Spleen (tissue), 11 donors: ENCODE measurements around the gene SPATA21. TPM values are rescaled to one million over a fixed set of nuclear protein-coding genes. Genes with fewer than 3 reads are reported as not detected.
"Not testable (repeated sequence)": the region's sequence is repeated elsewhere in the genome, so short reads cannot be mapped to it uniquely, and the experiment has no call there.

Experiments used
- DNase-seq: peaks from one replicate; pipeline ENCODE4 v3.0.0-alpha.2; 2020
- H3K27ac ChIP-seq, 8 donors: fragments of 200-600 bp; sonication (generic) in 7 of 8; 1 replicate in 4 of 8; 2 replicates in 4 of 8; pipeline versions ENCODE4 v1.5.0 to v1.8.0; 2016 to 2021; ENCODE audit warnings: inconsistent platforms in 4 of 8, mild to moderate bottlenecking in 4 of 8, moderate library complexity in 1 of 8
- H3K27me3 ChIP-seq, 7 donors: fragments of 200-600 bp; sonication (generic) in 6 of 7; replicated peaks in 1 of 7; 1 replicate in 4 of 7; 2 replicates in 3 of 7; pipeline versions ENCODE4 v1.5.0 to v1.8.0; 2016 to 2021; ENCODE audit warnings: inconsistent platforms in 3 of 7, mild to moderate bottlenecking in 1 of 7
- H3K36me3 ChIP-seq, 6 donors: fragments of 200-600 bp; sonication (generic) in 5 of 6; 1 replicate in 4 of 6; 2 replicates in 2 of 6; pipeline versions ENCODE4 v1.5.0 to v1.8.0; 2016 to 2021; ENCODE audit warnings: inconsistent platforms in 2 of 6
- H3K4me1 ChIP-seq, 6 donors: fragments of 200-600 bp; sonication (generic) in 5 of 6; 1 replicate in 3 of 6; 2 replicates in 3 of 6; pipeline versions ENCODE4 v1.5.0 to v1.8.0; 2016 to 2021; ENCODE audit warnings: inconsistent platforms in 3 of 6
- H3K4me3 ChIP-seq, 8 donors: fragments of 200-600 bp; sonication (generic) in 7 of 8; 1 replicate in 4 of 8; 2 replicates in 4 of 8; pipeline versions ENCODE4 v1.5.0 to v1.8.0; 2016 to 2021; ENCODE audit warnings: inconsistent platforms in 4 of 8, mild to moderate bottlenecking in 4 of 8, moderate library complexity in 2 of 8
- H3K9me3 ChIP-seq, 8 donors: fragments of 200-600 bp; sonication (generic) in 7 of 8; 1 replicate in 4 of 8; 2 replicates in 4 of 8; pipeline versions ENCODE4 v1.5.0 to v1.8.0; 2016 to 2021; ENCODE audit warnings: inconsistent platforms in 4 of 8
- POLR2A ChIP-seq, 3 donors: fragments of 450-650 bp; IDR thresholded peaks; one replicate each; pipeline ENCODE4 v1.5.1; 2017; ENCODE audit warnings: antibody characterized with exemption in 3 of 3, mild to moderate bottlenecking in 1 of 3
- POLR2AphosphoS5 ChIP-seq, 3 donors: sonication (generic); formaldehyde crosslinking; IDR thresholded peaks; one replicate each; pipeline ENCODE4 v1.5.1; 2017; ENCODE audit warnings: antibody characterized with exemption in 3 of 3
- WGBS, 5 donors: extraction: QIAGEN DNeasy Blood & Tissue Kit in 3 of 5; methylation state at CpG; one replicate each; pipeline versions ENCODE4 v1.1.5 to v1.1.7; 2013 to 2018; 5-methylcytosine and 5-hydroxymethylcytosine counted together
- intact Hi-C: fragments of 100-400 bp; cut with DNase I; formaldehyde crosslinking; loops from one replicate; pipeline ENCODE4 v1.15.0; 2023; ENCODE audit warnings: low total_unique reads
- polyA plus RNA-seq, 3 donors: library from polyadenylated mRNA; stranded (reverse); fragments of 200-250 nt; gene quantifications; one replicate each; pipeline ENCODE4 v1.2.1, GENCODE V29; 2013
- total RNA-seq, 7 donors: library from RNA; depleted of rRNA in 3 of 7; stranded (reverse); fragments of >200 nt in 3 of 7; fragmentation: NEBNext Ultra II Directional in 4 of 7; extraction: Animal tissue kit (Norgen Biotek cat#: 25700) in 4 of 7; gene quantifications; one replicate each; pipeline versions ENCODE4 v1.1.0 to v1.2.1, GENCODE V29; 2016 to 2021
- TF ChIP-seq, protein P1 (sequence below), 11 experiments: fragments of 200-600 bp in 7 of 11; fragments of 450-650 bp in 4 of 11; sonication (generic) in 4 of 11; IDR thresholded peaks in 8 of 11; conservative IDR thresholded peaks in 3 of 11; 1 replicate in 7 of 11; 2 replicates in 4 of 11; pipeline versions ENCODE4 v1.4.0 to v1.8.0; 2016 to 2021; ENCODE audit warnings: antibody characterized with exemption in 11 of 11, inconsistent platforms in 4 of 11, mild to moderate bottlenecking in 1 of 11
- donor health status: healthy with polysubstance abuse.
- donor health status: DM: no; HTN: no; CAD: no; lungs with moderate emphysema.
- donor health status: DM: no; HTN: no; CAD: no.
- donor health status: Bipolar disorder and iron deficiency.
- donor health status: healthy.
- donor health status: DM: no; HTN: no; CAD: no.
- donor health status: DM: yes; HTN: yes; CAD: no.

SPATA21 gene
- total and polyA plus RNA-seq, 10 donors, result 0.13 to 0.32 (median 0.24) TPM; not detected in 6

DNA sequence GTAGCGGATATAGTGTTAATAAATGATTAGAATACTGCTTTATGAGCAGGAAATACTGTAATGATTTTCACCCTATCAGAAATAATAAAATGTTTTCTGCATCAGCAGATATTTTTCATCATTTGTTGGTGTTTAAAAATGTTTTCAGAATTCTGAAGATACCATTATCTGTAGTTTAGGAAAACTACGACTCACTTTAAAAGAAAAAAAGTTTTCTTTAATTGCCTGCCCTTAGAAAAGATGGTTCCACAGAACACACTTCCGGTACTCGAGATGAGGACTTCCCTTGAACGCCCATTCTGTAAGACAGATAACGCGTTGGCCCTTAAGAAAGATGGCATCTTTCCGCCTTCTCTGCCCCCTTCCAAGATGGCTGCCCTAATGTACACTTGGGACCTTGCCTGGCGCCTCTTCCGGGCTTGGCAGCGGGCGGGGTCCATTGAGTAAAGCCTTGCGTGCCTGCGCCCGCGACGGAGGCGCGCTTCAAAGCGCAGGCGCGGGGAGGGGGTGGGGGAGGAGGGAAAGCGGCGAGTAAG is 70.4 kb downstream of the SPATA21 start, which contains the start of gene SZRD1:
SZRD1 (plus strand) TSS at position 521 of the 536 bp plus-strand sequence. CDS start 16 bp downstream, outside the sequence.
- Histone ChIP-seq H3K4me3 (peak within 1 kb of the TSS; percentile 71 to 93 (median 86)), H3K27me3 (no peaks in the 10 kb centered on the region), H3K9me3 (no peaks in the 10 kb centered on the region), H3K4me1 (peaks cover 35 to 81% (median 64%) of the 10 kb centered on the region in 6 donors), H3K27ac (peak within 1 kb of the TSS; percentile 94 to 99 (median 98)), H3K36me3 (peaks cover 0 to 5% (median 0%) of the 10 kb centered on the region in 6 donors)
- peak; percentile 99 for DNase-seq
- TF ChIP-seq, protein P1, sequence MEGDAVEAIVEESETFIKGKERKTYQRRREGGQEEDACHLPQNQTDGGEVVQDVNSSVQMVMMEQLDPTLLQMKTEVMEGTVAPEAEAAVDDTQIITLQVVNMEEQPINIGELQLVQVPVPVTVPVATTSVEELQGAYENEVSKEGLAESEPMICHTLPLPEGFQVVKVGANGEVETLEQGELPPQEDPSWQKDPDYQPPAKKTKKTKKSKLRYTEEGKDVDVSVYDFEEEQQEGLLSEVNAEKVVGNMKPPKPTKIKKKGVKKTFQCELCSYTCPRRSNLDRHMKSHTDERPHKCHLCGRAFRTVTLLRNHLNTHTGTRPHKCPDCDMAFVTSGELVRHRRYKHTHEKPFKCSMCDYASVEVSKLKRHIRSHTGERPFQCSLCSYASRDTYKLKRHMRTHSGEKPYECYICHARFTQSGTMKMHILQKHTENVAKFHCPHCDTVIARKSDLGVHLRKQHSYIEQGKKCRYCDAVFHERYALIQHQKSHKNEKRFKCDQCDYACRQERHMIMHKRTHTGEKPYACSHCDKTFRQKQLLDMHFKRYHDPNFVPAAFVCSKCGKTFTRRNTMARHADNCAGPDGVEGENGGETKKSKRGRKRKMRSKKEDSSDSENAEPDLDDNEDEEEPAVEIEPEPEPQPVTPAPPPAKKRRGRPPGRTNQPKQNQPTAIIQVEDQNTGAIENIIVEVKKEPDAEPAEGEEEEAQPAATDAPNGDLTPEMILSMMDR (IDR thresholded peaks at IDR 0.05 in 8 of 11, conservative IDR thresholded peaks at IDR 0.05 in 3 of 11), result no peak
- TF ChIP-seq POLR2A (IDR thresholded peaks at IDR 0.05) (no peak), POLR2AphosphoS5 (IDR thresholded peaks at IDR 0.05) (no peak)
- intact Hi-C loops, result no loop called here
- WGBS, 5 donors, result 2 to 4% (median 3%) methylated on average over 23 to 24 of the region's 24 CpGs

GRCh38 chr1:16365146-16365498 is 72.1 kb downstream of the SPATA21 start:
- Histone ChIP-seq H3K27ac (peak overlapping the region in 7 of 8 donors; percentile 55 to 99 (median 75)), H3K4me1 (peaks cover 27 to 64% (median 47%) of the 10 kb centered on the region in 6 donors)
- DNase-seq, H3K4me3 ChIP-seq, H3K27me3 ChIP-seq, H3K36me3 ChIP-seq, H3K9me3 ChIP-seq, intact Hi-C loops: not testable (repeated sequence)
- 54 to 84% (median 69%) methylated on average over 3 of the region's 3 CpGs for WGBS, 5 donors

DNA sequence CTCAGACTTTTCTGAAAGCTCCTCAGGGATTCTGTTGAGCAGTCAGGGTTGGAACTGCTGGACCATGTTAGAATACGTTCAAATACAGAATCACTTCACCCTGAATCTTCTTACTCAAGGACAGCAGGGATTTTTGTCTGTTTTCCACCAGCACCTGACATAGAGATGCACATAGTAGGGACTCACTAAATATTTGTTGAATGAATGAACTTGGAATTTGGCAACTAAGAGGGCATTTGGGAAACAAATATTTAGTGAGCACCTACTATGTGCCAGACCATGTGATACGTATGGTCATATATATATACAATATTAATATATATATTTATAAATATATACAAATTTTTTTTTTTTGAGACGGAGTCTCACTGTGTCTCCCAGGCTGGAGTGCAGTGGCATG is 80.4 kb downstream of the SPATA21 start:
- H3K36me3 ChIP-seq, result no peaks in the 10 kb centered on the region
- H3K9me3 ChIP-seq, result no peaks in the 10 kb centered on the region
- no peak for DNase-seq
- 82 to 92% (median 90%) methylated on average over 3 of the region's 3 CpGs for WGBS, 5 donors
- intact Hi-C loops, result loop anchor here (10.0 kb wide), 1 partner anchor 112 kb away; no protein-coding TSS in a partner anchor
- H3K27ac ChIP-seq, result no peak overlapping the region
- TF ChIP-seq, protein P1 (IDR thresholded peaks at IDR 0.05 in 8 of 11, conservative IDR thresholded peaks at IDR 0.05 in 3 of 11), result no peak
- TF ChIP-seq POLR2A (IDR thresholded peaks at IDR 0.05) (no peak), POLR2AphosphoS5 (IDR thresholded peaks at IDR 0.05) (no peak)
- H3K4me3 ChIP-seq, result no peak overlapping the region
- peaks cover 0 to 12% (median 8%) of the 10 kb centered on the region in 6 donors for H3K4me1 ChIP-seq
- no peaks in the 10 kb centered on the region for H3K27me3 ChIP-seq

DNA sequence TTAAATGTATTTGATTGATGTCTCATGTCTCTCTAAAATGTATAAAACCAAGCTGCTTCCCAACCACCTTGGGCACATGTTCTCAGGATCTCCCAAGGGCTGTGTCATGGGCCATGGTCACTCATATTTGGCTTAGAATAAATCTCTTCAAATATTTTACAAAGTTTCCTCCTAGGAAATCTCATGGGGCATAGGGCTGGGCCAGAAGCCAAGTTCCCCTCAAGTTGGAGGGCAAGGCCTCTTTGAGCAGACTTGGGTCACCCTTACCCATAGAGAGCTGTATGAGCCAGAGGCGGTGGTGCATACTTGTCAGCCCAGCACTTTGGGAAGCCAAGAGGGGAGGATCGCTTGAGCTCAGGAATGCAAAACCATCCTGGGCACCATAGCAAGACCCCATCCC is 82.6 kb downstream of the SPATA21 start:
- Histone ChIP-seq H3K27ac (no peak overlapping the region), H3K9me3 (no peaks in the 10 kb centered on the region), H3K4me3 (no peak overlapping the region), H3K4me1 (peaks cover 18 to 34% (median 26%) of the 10 kb centered on the region in 6 donors), H3K27me3 (no peaks in the 10 kb centered on the region), H3K36me3 (no peaks in the 10 kb centered on the region)
- TF ChIP-seq, protein P1 (IDR thresholded peaks at IDR 0.05 in 8 of 11, conservative IDR thresholded peaks at IDR 0.05 in 3 of 11), result no peak
- TF ChIP-seq POLR2AphosphoS5 (IDR thresholded peaks at IDR 0.05) (no peak), POLR2A (IDR thresholded peaks at IDR 0.05) (no peak)
- 88 to 96% (median 94%) methylated on average over 2 of the region's 2 CpGs for WGBS, 5 donors
- no peak for DNase-seq
- intact Hi-C loops, result loop anchor here (10.0 kb wide), 1 partner anchor 110 kb away; no protein-coding TSS in a partner anchor
